BLaER1 treated with 17β-estradiol and CSF1 and Interleukin-3, amounts not matched to agents 10 nM and 100 nM (cell line): ENCODE data around the gene TMEM225.

Source experiments
- H3K27ac ChIP-seq, 11 experiments: shearing (Covaris generic); formaldehyde crosslinking; 2 replicates each; pipeline ENCODE4 v1.8.1; 2022
- H3K27me3 ChIP-seq, 11 experiments: shearing (Covaris generic); formaldehyde crosslinking; 2 replicates each; pipeline ENCODE4 v1.8.1; 2022
- H3K36me3 ChIP-seq, 11 experiments: shearing (Covaris generic); formaldehyde crosslinking; 2 replicates each; pipeline ENCODE4 v1.8.1; 2022
- H3K4me1 ChIP-seq, 10 experiments: shearing (Covaris generic); formaldehyde crosslinking; 2 replicates each; pipeline ENCODE4 v1.8.1; 2022
- H3K4me2 ChIP-seq, 11 experiments: shearing (Covaris generic); formaldehyde crosslinking; 2 replicates each; pipeline ENCODE4 v1.8.1; 2022
- H3K4me3 ChIP-seq, 10 experiments: shearing (Covaris generic); formaldehyde crosslinking; 2 replicates each; pipeline ENCODE4 v1.8.1; 2022
- H3K9ac ChIP-seq, 11 experiments: shearing (Covaris generic); formaldehyde crosslinking; 2 replicates each; pipeline ENCODE4 v1.8.1; 2022
- H3K9me3 ChIP-seq, 11 experiments: shearing (Covaris generic); formaldehyde crosslinking; replicated peaks in 1 of 11; 2 replicates each; pipeline ENCODE4 v1.8.1; 2022
- H4K20me1 ChIP-seq, 11 experiments: shearing (Covaris generic); formaldehyde crosslinking; 2 replicates each; pipeline ENCODE4 v1.8.1; 2022
- Cebpa-rat ChIP-seq, 11 experiments: shearing (Covaris generic); IDR thresholded peaks; 2 replicates each; pipeline ENCODE4 v1.8.1; 2022

TMEM225 gene

GRCh38 chr11:123859731-123860130, 25.7 kb downstream of the TMEM225 start:
- no peak overlapping the region for H3K27ac ChIP-seq

GRCh38 chr11:123856444-123856843, 29.0 kb downstream of the TMEM225 start:
- H3K4me3 ChIP-seq = no peak overlapping the region
- H3K36me3 ChIP-seq = no peaks in the 10 kb centered on the region
- H3K4me1 ChIP-seq = peaks cover 0 to 10% (median 5%) of the 10 kb centered on the region in 10 experiments; a peak in 7 of 20 replicates
- no peaks in the 10 kb centered on the region for H3K27me3 ChIP-seq
- TF ChIP-seq Cebpa-rat (IDR thresholded peaks at IDR 0.05) = no peak
- H3K27ac ChIP-seq = no peak overlapping the region
- no peaks in the 10 kb centered on the region for H4K20me1 ChIP-seq
- H3K9ac ChIP-seq = no peak overlapping the region
- peaks cover 13 to 39% (median 26%) of the 10 kb centered on the region in 11 experiments; a peak in 18 of 22 replicates for H3K9me3 ChIP-seq
- H3K4me2 ChIP-seq = no peak overlapping the region

More at GRCh38 chr11:123859731-123860130, 25.7 kb downstream of the TMEM225 start:
- H3K4me1 ChIP-seq = no peaks in the 10 kb centered on the region
- H3K4me2 ChIP-seq = no peak overlapping the region
- H3K4me3 ChIP-seq = no peak overlapping the region
- no peaks in the 10 kb centered on the region for H3K36me3 ChIP-seq
- H3K27me3 ChIP-seq = no peaks in the 10 kb centered on the region
- no peak for TF ChIP-seq Cebpa-rat (IDR thresholded peaks at IDR 0.05)
- no peaks in the 10 kb centered on the region for H4K20me1 ChIP-seq
- H3K9me3 ChIP-seq = peaks cover 8 to 26% (median 22%) of the 10 kb centered on the region in 11 experiments; a peak in 18 of 22 replicates
- H3K9ac ChIP-seq = no peak overlapping the region

DNA sequence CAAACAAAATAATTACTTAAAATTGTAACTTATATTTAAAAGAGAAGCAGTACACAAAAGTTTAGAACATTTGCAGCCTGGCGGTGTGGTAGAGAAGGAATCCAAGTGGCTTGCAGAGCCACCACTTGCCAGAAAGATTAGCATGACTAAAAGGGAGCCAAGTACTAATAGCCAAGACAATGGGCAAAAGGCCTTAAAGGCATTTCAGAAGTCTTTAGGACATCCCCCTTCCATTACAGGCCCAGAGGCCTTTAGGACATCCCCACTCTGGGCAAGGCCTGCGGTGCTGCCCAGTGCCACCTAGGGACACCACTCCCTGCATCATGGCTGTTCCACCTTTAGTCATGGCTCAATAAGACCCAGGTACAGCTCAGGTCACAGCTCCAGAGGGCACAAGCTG, 32.4 kb downstream of the TMEM225 start:
- no peak overlapping the region for H3K4me3 ChIP-seq
- TF ChIP-seq Cebpa-rat (IDR thresholded peaks at IDR 0.05) = no peak
- H3K4me2 ChIP-seq = no peak overlapping the region
- peaks cover 0 to 10% (median 5%) of the 10 kb centered on the region in 10 experiments; a peak in 7 of 20 replicates for H3K4me1 ChIP-seq
- H3K36me3 ChIP-seq = no peaks in the 10 kb centered on the region
- H3K27ac ChIP-seq = no peak overlapping the region
- no peak overlapping the region for H3K9ac ChIP-seq
- no peaks in the 10 kb centered on the region for H3K27me3 ChIP-seq
- H4K20me1 ChIP-seq = no peaks in the 10 kb centered on the region
- H3K9me3 ChIP-seq = peaks cover 13 to 45% (median 28%) of the 10 kb centered on the region in 11 experiments; a peak in 18 of 22 replicates

- Histone ChIP-seq H3K27me3 (no peaks in the 10 kb centered on the region), H3K4me2 (peak overlapping the region in 3 of 11 experiments; percentile 5 to 16 (median 14); a peak in 2 of 22 replicates), H3K9ac (no peak overlapping the region), H3K4me3 (no peak overlapping the region), H3K4me1 (peaks cover 0 to 10% (median 5%) of the 10 kb centered on the region in 10 experiments; a peak in 7 of 20 replicates), H3K9me3 (peaks cover 13 to 42% (median 28%) of the 10 kb centered on the region in 11 experiments; a peak in 18 of 22 replicates), H3K36me3 (no peaks in the 10 kb centered on the region), H3K27ac (no peak overlapping the region), H4K20me1 (no peaks in the 10 kb centered on the region)
- TF ChIP-seq Cebpa-rat (IDR thresholded peaks at IDR 0.05) = no peak
These were observed 33.1 kb downstream of the TMEM225 start for GRCh38 chr11:123852321-123852720.

DNA sequence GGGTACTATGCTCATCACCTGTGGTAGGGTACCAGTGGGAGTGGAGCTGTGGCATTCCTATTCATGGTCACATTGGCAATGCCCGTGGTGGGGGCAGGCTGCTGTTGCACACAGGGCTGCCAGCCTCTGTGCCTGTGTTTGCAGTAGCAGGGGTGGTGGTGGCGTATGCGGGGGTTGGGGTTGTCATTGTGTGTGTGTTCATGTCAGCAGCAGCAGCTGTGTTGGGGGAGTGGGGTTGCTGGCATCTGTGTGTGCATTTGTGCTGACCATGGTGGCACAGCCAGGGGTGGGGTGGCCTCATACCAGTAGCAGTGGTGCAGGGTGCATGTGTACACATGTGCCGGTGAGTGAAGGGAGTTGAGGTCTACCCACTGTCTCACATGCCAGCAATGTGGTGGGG, 34.4 kb downstream of the TMEM225 start:
- no peaks in the 10 kb centered on the region for H3K36me3 ChIP-seq
- no peaks in the 10 kb centered on the region for H4K20me1 ChIP-seq
- no peak for TF ChIP-seq Cebpa-rat (IDR thresholded peaks at IDR 0.05)

GRCh38 chr11:123841174-123841573, 44.3 kb downstream of the TMEM225 start:
- Histone ChIP-seq H3K27ac (peak overlapping the region in 8 of 11 experiments; percentile 8 to 89 (median 54); a peak in 12 of 22 replicates), H3K27me3 (no peaks in the 10 kb centered on the region), H3K4me3 (no peak overlapping the region), H3K36me3 (no peaks in the 10 kb centered on the region), H3K4me2 (peak overlapping the region in 9 of 11 experiments; percentile 22 to 67 (median 46); a peak in 18 of 22 replicates), H3K9me3 (no peaks in the 10 kb centered on the region), H4K20me1 (no peaks in the 10 kb centered on the region), H3K9ac (peak overlapping the region in 2 of 11 experiments; percentile 36 to 56; a peak in 3 of 22 replicates), H3K4me1 (peaks cover 0 to 20% (median 16%) of the 10 kb centered on the region in 10 experiments; a peak in 14 of 20 replicates)
- no peak for TF ChIP-seq Cebpa-rat (IDR thresholded peaks at IDR 0.05)

More for the DNA sequence above, 34.4 kb downstream of the TMEM225 start:
- Histone ChIP-seq H3K27me3 (no peaks in the 10 kb centered on the region), H3K27ac (no peak overlapping the region), H3K4me2 (no peak overlapping the region), H3K4me1 (peaks cover 0 to 10% (median 5%) of the 10 kb centered on the region in 10 experiments; a peak in 7 of 20 replicates), H3K9ac (no peak overlapping the region), H3K9me3 (peaks cover 7 to 31% (median 17%) of the 10 kb centered on the region in 11 experiments; a peak in 15 of 22 replicates), H3K4me3 (no peak overlapping the region)

DNA sequence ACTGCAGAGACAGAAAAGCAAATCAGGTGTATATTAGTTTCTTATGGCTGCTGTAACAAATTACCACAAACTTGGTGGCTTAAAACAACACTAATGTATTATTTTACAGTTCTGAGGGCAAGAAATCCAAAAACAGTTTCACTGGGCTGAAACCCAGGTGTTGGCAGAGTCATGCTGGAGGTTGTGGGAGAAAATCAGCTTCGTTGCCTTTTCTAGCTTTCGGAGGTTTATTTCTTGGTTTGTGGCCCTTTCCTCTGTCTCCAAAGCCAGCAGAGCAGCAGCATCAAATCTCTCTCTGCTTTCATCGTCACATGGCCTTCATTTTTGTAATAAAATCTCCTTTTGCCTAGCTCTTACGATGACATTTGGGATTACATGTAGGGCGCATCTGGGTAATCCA, 46.3 kb downstream of the TMEM225 start:
- no peak for TF ChIP-seq Cebpa-rat (IDR thresholded peaks at IDR 0.05)
- no peak overlapping the region for H3K9ac ChIP-seq

DNA sequence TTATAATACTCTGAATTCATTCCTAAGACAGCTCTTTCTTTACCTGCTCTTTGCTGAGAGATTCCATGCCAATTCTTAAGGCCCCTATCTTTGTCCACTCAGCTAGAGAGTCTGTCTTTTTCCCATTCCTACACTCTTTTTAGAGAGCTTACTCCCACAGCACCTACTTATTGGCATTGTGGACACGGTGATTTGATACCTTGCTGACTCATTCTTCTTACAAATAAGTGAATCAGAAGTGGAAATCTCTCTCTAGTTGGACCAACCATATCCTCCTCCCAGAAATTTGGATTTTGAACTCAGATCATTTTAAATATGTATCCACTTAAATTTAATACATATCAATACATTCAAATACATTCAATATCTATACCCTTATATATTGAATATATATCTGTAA, 46.8 kb downstream of the TMEM225 start:
- Histone ChIP-seq H4K20me1 (no peaks in the 10 kb centered on the region), H3K9me3 (no peaks in the 10 kb centered on the region), H3K4me2 (no peak overlapping the region), H3K27ac (no peak overlapping the region), H3K27me3 (no peaks in the 10 kb centered on the region), H3K36me3 (no peaks in the 10 kb centered on the region), H3K9ac (no peak overlapping the region), H3K4me3 (no peak overlapping the region), H3K4me1 (peaks cover 0 to 20% (median 16%) of the 10 kb centered on the region in 10 experiments; a peak in 14 of 20 replicates)
- no peak for TF ChIP-seq Cebpa-rat (IDR thresholded peaks at IDR 0.05)

More for the DNA sequence above, 46.3 kb downstream of the TMEM225 start:
- Histone ChIP-seq H3K36me3 (no peaks in the 10 kb centered on the region), H4K20me1 (no peaks in the 10 kb centered on the region), H3K4me3 (no peak overlapping the region), H3K27ac (no peak overlapping the region), H3K27me3 (no peaks in the 10 kb centered on the region), H3K4me1 (peaks cover 0 to 20% (median 16%) of the 10 kb centered on the region in 10 experiments; a peak in 14 of 20 replicates), H3K4me2 (no peak overlapping the region), H3K9me3 (no peaks in the 10 kb centered on the region)

GRCh38 chr11:123838199-123838598, 47.3 kb downstream of the TMEM225 start:
- no peak for TF ChIP-seq Cebpa-rat (IDR thresholded peaks at IDR 0.05)
- H3K36me3 ChIP-seq = no peaks in the 10 kb centered on the region
- no peak overlapping the region for H3K4me2 ChIP-seq
- no peaks in the 10 kb centered on the region for H3K27me3 ChIP-seq
- H4K20me1 ChIP-seq = no peaks in the 10 kb centered on the region
- H3K9ac ChIP-seq = no peak overlapping the region
- H3K27ac ChIP-seq = no peak overlapping the region
- H3K9me3 ChIP-seq = no peaks in the 10 kb centered on the region
- H3K4me1 ChIP-seq = peaks cover 0 to 20% (median 16%) of the 10 kb centered on the region in 10 experiments; a peak in 14 of 20 replicates
- no peak overlapping the region for H3K4me3 ChIP-seq

- H3K4me3 ChIP-seq = no peak overlapping the region
- TF ChIP-seq Cebpa-rat (IDR thresholded peaks at IDR 0.05) = no peak
- H4K20me1 ChIP-seq = no peaks in the 10 kb centered on the region
- H3K27me3 ChIP-seq = no peaks in the 10 kb centered on the region
- no peaks in the 10 kb centered on the region for H3K4me1 ChIP-seq
- no peak overlapping the region for H3K9ac ChIP-seq
- peaks cover 0 to 9% (median 7%) of the 10 kb centered on the region in 11 experiments; a peak in 9 of 22 replicates for H3K9me3 ChIP-seq
- no peak overlapping the region for H3K4me2 ChIP-seq
- H3K27ac ChIP-seq = no peak overlapping the region
- no peaks in the 10 kb centered on the region for H3K36me3 ChIP-seq
These were observed 52.4 kb downstream of the TMEM225 start for GRCh38 chr11:123833095-123833494.
